GM12874 (cell line): ENCODE data around the gene GPC5.

Source experiments
- TF ChIP-seq, protein P1 (sequence below): IDR thresholded peaks from 2 replicates; pipeline ENCODE4 v1.5.1; 2011; ENCODE audit warnings: low read depth, mild to moderate bottlenecking, control low read depth, low read length, moderate library complexity; ENCODE audit not compliant: insufficient read depth

The GPC5 gene

DNA sequence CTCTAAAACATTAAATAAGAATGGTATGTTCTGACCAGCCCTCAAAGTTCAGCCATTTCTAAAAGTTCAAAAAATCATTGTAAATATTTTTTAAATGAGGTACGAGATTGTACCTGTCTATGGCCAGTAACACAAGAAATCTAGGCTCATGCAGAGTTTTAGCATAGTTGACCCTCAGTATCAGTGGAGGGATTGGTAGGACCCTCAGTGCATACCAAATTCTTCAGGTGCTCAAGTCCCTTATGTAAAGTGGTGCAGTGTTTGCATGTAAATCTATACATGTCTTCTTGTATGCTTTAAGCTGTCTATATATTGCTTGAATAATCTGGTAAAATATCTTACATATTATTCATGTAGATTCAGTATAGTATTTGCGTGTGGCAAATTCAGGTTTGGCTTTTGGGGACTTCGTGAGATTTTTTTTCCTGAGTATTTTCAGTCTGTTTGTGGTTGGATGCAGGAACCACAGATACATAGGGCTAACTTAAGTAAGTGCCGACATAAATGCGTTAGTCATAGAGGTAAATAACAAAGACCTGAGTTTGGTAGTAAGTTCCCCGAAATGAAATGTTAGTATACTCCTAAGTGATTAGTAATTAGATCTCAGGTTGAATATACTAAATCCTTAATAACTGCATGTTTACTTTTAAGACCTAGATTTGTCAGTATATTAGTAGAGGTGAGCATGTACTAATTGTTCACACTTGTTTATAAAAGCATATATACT, 43.2 kb upstream of the GPC5 start:
- TF ChIP-seq, protein P1, sequence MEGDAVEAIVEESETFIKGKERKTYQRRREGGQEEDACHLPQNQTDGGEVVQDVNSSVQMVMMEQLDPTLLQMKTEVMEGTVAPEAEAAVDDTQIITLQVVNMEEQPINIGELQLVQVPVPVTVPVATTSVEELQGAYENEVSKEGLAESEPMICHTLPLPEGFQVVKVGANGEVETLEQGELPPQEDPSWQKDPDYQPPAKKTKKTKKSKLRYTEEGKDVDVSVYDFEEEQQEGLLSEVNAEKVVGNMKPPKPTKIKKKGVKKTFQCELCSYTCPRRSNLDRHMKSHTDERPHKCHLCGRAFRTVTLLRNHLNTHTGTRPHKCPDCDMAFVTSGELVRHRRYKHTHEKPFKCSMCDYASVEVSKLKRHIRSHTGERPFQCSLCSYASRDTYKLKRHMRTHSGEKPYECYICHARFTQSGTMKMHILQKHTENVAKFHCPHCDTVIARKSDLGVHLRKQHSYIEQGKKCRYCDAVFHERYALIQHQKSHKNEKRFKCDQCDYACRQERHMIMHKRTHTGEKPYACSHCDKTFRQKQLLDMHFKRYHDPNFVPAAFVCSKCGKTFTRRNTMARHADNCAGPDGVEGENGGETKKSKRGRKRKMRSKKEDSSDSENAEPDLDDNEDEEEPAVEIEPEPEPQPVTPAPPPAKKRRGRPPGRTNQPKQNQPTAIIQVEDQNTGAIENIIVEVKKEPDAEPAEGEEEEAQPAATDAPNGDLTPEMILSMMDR: no peak

DNA sequence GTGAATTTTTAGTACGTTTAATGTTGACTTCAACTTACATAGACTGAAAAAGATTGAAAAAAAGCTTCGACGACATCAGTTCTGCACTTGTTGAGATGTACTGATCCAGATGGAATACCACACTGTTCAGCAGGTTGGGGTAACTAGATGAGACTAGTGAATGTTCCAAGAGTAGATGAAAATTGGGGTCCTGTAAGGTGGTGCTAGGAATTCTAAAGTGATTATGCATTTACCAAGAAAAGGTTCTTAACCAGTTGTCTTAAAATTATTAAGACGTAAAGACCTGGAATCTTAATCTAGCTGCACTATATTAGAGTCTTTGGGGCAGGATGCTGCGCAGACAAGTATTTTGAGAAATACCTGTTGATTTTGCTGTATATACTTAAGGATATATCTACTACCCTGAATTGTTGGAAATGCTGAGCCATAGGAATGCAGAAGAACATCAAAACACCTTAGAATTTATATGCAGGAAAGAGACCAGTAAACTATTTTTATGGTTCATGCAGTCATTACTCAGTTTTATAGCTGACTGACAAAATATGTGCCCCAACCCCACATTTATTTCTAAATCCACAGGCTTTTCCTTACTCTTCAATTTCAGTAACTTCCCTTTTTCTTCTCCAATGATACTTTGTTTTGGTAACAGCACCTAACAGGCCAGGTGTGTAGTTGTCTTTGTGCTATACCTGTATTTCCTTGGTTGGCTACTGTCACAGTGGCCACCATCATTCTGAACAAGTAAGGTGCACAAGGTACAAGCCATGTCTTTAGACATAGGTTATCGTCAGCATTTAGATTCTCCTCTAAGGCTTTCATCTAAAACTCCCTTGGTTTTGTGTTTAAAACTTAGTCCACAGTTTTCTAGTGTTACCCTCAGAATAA, 42.4 kb upstream of the GPC5 start:
- TF ChIP-seq, protein P1: no peak

DNA sequence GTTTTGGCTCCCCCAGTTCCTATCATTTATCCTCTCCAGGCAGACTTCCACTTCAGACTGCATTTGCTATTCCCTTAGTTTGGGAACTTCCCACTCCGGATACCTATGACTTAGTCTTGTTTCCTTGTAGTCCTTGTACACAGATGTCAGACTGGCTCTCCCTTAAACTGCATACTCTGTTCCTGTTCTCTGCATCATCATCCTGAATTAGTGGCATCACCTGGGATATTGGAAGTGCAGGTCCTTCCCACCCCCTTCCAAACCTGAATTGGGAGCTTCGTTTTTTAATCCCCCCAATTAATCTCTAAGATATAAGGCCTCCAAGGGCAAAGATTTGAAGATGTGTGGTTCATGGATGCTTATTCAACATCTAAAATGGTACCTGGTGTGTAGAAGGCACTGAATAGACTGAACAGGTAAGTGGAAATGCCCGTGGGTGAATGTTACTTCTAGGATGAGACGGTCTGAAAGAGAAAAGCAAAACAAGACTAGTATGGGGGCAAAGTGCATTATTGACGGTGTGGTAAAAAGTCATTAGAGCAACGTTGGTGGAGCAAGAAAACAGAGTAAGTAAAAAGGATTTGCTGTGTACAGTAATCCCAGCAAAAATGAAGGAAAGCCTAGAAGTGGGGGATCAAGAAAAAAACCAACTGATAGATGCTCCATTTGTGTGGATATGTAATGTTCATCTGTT, 41.4 kb upstream of the GPC5 start:
- TF ChIP-seq, protein P1: no peak

DNA sequence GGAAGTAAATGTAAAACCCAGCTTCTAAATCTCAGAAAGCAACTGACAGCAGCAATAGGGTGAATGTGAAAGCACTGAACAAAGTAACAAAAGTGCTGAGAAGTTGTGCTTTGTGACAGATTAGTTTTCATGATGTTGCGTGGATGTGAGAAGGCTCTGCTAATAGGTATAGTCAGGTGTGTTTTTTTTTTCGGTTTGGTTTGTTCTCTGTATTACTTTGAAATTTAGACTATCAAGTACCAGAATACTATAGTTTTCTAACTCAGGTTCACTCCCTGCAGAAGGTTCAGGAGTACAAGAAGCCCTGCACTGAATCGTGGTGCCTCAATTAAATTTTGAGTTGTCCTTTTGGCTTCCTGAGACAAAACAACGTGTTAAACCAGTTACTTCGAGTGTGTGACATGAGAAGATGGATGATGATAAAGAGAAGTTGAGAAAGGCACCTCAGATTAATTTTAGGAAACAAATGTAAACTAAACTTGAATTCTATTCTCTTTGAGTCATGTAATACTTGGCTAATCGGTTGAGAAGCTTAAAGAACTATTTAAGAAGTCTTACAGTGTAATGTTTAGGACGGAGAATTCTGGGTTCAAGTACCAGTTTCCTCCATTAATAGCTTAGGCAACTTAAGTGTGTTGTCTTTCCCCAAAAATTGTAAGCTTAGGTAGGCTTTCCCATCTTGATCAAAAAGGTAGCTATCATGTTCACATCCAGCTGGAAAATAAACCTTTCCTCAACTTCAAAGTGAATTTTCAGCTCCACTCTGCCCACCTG, 40.6 kb upstream of the GPC5 start:
- TF ChIP-seq, protein P1: no peak

DNA sequence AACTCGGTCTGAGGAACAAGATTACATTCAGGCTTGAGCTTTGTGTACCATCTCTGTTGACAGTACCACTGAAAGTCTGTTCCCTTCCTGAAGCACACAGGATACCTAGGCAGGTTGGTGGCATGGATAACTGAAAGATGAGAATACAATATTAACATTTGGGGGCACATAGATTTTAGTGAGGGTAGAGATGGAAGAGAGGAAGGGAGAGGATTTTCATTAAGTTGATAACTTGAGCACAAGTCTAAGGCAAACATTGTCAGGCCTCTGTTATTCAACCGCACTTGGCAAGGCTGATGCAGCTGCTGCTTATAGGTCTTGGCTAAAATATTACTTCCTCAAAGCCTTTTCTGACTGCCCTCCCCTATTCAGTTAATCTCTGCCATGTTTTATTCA, 40.0 kb upstream of the GPC5 start:
- TF ChIP-seq, protein P1: no peak

DNA sequence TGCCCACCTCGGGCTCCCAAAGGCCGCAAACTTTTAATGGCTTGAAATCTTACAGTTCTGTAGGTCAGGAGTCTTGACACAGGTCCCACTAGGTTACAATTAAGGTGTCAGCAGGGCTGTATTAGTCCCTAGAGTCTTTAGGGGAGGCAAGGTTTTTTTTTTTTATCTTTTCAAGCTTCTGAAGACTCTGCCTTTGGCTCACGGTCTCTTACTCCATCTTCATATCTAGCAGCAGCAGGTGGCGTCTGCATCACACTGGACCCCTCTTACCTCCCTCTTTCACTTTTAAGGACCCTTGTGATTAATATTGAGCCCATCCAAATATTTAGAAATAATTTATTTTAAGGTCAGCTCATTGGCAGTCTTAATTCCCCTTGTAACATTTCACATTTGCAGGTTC, 39.3 kb upstream of the GPC5 start:
- TF ChIP-seq, protein P1: no peak
